AG20443 (cell line): ENCODE measurements around the gene SLC22A16.

Experiments used
- DNase-seq: peaks from one replicate; pipeline ENCODE4 v3.0.0; 2012; ENCODE audit warnings: low spot score, mixed read lengths

SLC22A16 gene

DNA sequence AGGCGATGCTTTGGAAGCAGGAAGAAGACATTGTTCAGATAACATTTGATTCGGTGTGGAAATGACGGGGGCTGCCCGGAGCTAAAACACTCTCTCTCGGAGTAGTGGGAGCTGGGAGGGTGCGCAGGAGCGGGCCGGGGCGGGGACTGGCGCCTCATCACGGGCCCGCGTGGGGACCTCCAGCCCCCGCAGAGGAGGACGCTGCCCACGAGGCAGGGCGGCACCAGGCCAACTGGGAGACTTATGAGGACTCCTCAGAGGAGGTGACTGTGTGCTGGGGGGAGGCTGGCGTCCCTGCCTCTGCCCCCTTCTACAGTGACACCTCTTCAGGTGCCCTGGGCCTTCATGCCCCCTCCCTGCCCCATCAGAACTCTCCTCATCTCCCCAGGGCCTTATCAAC, 76.2 kb downstream of the SLC22A16 start:
- DNase-seq, result no peak

DNA sequence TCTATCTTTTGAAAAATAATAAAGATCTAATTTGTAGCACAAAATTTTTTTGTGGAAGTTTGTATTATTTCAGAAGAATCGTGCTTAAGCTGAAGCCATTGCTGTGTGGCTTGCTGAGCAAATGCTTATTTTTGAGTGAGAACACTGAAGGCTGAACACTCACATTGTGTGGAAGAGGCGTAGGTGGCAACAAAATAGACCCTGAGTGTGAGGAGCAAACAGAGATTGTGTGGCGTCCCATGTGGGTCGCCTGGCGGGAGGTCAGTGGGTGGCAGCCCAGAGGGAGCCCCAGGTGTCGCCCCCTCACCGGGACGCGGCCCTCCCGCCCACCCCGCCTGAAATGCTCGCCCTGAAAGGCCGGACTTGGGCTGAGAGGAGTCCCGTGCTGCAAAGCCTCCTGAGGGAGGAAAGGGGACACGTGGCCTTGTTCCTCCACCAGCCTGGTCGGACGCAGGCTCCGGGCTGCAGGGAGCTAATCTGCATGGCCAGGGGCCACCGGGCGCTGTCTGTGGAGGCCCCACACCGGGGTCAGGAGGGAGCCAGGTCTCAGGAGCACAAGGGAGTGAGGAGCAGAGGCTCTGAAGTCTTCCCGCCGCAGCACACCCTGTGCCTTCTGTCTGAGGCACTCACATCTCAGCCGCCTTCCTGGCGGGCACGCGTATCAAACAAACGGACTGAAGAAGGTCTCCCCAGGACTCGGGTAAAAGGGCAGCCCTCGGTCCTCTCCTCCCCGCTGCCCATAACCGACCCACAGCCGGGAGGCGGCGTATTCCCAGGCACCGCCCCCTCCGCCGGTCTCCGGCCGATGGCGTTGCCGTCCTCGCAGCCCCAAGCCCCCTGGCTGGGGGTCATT, 77.0 kb downstream of the SLC22A16 start:
- DNase-seq, result peak; percentile 66

DNA sequence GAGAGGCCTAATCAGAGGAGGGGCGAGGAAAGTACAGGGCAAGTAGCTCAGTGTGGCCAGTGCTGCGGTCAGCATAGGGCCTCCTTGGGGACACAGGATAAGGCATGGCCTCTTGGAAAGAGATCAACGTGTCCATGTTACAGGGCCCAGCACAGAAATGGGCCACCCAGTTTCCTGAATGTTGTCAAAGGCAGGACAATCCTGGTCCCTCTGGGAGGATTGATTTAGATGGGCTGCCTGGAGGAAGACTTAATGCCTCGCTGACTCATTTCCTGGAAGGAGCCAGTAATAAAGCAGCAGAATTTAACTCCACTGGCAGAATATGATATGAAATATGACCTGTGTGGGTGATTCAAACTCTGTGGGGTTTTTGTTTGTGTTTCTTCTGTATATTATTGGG, 77.6 kb downstream of the SLC22A16 start:
- no peak for DNase-seq

DNA sequence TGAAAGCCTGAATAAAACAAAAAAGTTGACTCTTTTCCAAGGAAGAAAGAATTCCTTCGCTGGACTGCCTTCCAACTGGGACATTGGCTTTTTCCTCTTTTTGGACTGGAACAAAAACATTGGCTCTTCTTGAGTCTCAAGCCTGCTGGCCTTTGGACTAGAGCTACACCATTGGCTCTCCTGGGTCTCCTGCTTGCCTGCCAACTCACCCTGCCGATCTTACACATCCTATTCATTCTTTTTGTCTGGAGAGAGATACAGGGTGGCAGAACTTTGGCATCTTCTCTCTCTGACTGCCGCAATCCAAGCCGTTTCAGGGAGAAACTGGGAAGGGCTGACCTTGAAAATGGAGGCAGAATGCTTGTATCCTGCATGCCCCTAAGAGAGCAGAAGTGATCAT, 81.2 kb downstream of the SLC22A16 start:
- no peak for DNase-seq

DNA sequence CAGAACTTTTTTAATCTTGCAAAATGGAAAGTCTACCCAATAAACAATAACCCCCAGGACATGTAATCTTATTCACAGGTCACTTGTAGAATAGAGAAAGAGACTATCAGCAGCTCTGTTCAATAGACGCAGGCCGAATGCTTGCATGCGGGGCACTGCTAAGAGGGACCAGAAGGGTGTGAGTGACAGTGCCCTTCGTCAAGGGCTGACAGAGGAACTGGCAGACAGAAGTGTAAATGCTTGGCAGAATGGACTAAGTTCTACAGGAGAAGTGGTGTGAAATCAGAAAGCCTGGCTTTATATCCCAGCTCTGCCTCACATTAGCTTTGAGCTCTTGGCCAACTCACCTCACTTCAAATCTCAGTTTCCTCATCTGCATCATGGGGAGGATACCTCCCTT, 82.0 kb downstream of the SLC22A16 start:
- DNase-seq, result no peak

DNA sequence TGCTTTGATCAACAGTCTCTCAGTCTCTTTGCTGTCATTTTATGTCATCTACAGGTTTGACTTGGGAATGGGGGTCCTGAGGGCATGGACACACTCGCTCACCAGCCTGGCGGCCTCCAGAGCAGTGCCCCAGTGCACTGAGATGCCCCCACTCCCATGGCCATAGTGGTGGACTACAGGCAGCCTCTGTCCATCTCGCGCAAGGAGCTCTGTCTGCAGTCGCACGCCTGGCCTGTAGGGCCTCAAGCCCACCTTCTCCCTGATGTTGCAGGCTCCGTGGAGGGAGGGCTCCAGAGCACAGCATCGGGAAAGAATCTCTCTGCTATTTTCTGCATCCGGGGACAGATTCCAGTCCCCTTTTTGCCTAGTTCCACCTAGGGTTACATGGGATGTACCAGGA, 83.7 kb downstream of the SLC22A16 start:
- no peak for DNase-seq

DNA sequence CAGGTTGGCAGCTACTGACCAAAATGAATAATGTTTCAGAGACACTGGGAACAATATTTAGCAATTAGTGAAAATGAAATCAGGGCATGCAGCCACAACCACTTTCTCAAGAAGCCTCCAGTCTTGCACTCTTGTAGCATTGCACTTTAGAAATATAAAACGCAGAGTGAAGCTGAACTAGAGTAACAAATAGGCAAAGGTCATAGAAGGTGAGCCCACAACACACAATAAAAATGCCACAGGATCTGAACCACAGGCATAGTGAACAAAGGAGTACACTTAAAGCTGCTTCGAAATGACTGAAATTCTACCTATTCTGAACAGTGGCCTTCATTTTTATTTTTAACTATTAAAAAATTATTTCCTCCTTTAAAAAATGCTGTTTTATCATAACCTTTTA, 86.0 kb downstream of the SLC22A16 start:
- DNase-seq, result no peak

DNA sequence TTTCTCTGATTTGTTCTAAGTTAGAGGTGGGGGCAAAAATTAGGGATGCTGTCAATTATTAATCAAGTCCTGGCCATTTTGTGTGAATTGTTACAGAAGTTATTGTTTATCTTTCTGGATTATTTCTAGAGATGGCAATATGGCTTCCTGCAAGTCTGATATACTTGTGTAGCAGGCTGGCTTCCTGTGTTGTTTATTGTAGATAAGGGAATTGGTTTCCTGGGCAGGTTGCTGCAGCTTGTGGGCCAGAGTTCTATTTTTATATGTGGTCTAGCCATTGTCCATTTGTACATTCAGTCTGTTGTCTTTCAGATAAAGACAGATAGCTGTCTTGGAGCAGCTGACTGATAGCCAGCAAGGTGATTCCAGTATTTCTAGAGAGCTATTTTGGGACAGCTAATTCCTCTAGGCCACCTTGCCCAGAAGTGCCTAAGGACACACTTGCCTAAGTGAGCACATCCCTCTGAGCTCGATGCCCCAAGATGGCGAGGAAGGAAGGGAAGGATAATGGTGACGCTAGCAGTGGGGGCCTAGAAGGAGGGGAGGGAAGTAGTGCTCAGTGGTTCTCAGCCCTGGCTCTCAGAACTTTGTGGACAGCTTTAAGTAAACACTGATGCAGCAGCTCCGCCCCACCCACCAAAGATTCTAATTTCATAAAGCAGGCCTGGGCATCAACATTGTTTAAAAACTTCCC, 86.6 kb downstream of the SLC22A16 start:
- no peak for DNase-seq

DNA sequence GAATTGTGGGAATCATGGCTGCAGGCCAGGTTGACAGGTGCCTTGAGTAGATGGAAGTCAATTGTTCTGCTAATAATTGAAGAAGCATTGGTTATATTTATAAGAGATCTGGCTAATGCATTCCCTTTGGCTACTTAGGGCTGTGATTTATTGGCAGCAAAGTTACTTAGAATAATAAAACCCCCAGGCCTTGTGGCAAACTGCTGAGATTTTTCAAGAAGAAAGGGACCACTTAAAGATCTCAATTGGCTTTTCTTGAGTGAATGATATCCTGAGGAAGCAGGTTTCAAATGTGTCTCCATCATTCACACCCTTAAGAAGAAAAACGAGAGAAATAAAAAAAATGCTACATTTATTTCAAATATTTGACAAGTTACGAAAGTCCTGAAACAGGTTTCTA, 88.4 kb downstream of the SLC22A16 start:
- no peak for DNase-seq

DNA sequence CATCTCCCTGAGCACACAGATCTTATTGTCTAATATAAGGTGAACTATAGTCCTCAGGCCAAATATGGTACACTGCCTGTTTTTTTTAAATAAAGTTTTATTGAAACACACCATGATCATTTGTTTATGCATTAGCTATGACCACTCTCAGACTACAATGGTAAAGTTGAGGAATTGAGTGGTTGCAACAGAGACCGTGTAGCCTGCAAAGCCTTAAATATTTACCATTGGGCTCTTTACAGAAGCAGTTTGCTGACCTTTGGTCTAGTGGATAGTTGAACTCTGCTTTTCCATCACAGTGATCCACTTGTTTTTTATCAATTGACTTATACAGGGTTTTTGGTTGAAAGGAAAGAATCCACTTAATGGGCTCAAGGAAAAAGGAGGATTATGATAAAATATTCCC, 91.0 kb downstream of the SLC22A16 start:
- no peak for DNase-seq

DNA sequence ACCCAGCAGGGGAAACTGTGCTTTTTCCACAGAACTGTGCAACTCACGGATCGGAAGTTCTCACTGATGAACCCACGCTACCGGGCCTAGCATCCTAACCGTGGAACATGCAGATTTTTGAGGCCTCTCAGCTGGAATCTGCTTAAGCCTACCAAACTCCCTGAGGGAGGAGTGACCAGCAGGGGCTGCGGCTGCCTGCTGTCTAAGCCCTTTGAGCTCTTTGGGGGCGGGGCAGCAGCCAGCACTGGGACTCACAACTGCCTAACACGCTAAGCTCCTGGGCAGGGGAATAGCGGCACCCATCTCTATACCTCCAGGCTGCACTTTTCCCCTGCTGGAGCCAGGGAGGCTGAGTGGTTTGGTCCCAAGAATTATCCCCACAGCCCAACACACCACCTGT, 97.9 kb downstream of the SLC22A16 start:
- no peak for DNase-seq
